Mesenteric fat pad (tissue), 1 donor: ENCODE data around the gene LRRC74A. TPM values are rescaled to one million over a fixed set of nuclear protein-coding genes. Genes with fewer than 3 reads are reported as not detected.
"Not testable (repeated sequence)": the region's sequence is repeated elsewhere in the genome, so short reads cannot be mapped to it uniquely, and the experiment has no call there.

Experiments used
- DNase-seq: peaks from one replicate; pipeline ENCODE4 v3.0.0-alpha.2; 2020; ENCODE audit warnings: low spot score
- total RNA-seq: library from RNA; stranded (reverse); fragmentation: NEBNext Ultra II Directional; extraction: Animal tissue kit (Norgen Biotek cat#: 25700); gene quantifications from one replicate; pipeline ENCODE4 v1.2.1, GENCODE V29; 2021
- donor health status: DM: yes; HTN: yes; CAD: no.

Gene LRRC74A
- total RNA-seq, 1 donor from 2014 or later, result not detected

DNA sequence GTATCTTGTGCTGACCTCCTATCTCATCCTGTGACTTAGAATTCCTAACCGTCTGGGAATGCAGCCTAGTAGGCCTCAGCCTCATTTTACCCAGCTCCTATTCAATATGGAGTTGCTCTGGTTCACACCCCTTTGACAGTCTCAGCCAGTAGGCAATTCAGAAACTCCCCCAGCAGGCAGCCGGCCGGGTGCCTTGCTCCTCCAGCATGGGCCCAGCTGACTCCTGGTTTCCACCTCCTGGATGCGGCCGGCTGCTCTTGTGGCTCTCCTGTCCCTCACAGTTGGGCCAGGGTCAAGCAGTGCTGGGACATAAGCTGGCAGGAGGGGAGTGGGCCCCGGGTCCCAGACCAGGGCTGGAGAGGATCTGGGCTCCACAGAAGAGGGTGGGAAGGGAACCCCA is 58.2 kb downstream of the LRRC74A start:
- no peak for DNase-seq

- no peak for DNase-seq
Observed at GRCh38 chr14:76884853-76885276, 58.7 kb downstream of the LRRC74A start.

DNA sequence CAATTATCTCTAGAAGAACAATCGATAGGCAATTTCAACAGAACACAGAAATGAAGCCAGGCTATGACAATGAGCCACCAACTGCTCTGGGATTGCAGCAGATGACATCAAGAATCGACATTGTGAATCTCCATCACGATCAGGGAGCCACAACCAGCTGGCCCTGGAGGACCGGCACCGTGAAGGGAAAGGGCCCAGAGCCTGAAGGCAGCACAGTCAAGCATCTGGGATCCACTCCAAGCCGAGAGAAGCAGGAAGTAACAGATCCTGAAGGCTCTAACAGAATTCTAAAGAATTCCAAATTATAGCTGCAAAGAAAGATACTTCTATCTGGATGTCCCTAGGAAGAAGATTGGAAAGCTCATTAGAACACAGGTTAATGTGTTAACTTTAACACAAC is 61.0 kb downstream of the LRRC74A start:
- no peak for DNase-seq

DNA sequence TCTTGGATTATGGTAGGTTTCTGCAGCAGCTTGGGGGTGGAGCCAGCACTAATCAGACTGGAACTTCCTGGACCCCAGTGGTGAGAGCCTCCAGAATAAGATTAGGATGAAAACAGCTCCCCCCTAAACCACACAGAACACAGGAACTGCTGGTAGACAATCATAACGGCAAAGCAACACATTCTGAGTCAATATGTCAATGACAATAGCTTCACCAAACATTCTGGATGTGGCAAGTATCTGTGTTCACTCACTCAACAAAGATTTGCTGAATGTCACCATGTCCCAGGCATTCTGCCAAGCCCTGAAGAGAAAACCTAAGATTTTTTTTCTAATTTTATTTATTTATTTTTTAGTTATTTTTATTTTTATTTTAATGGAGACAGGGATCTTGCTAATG is 65.2 kb downstream of the LRRC74A start:
- no peak for DNase-seq

DNA sequence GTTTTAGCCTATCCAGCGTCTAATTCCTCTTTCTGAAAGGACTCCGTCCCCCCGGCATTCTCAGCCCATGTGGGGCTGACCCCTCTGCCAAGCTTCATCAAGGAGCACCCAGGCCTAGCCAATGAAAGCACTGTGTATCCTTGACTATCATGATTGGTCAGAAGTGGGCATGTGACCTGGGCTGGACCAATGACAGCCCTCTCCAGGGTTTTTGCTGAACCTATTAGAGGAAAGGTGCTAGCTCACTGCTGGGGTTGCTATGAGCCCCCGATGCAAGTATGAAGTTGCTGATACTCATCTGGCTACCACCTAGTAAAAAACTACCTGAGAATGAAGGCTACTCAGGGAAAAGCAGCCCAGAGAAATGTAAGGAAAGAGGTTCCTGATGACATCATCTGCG is 68.1 kb downstream of the LRRC74A start:
- DNase-seq, result no peak

DNA sequence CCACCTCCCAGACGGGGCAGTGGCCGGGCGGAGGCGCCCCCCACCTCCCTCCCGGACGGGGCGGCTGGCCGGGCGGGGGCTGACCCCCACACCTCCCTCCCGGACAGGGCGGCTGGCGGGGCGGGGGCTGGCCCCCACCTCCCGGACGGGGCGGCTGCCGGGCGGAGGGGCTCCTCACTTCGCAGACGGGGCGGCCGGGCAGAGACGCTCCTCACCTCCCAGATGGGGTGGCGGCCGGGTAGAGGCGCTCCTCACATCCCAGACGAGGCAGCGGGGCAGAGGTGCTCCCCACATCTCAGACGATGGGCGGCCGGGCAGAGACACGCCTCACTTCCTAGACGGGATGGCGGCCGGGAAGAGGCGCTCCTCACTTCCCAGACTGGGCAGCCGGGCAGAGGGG is 71.8 kb downstream of the LRRC74A start:
- not testable (repeated sequence) for DNase-seq

GRCh38 chr14:76900682-76901081 is 74.5 kb downstream of the LRRC74A start:
- no peak for DNase-seq

- no peak for DNase-seq
Observed at GRCh38 chr14:76901171-76902055, 75.2 kb downstream of the LRRC74A start.

GRCh38 chr14:76902591-76902990 is 76.4 kb downstream of the LRRC74A start:
- no peak for DNase-seq

- no peak for DNase-seq
Observed at GRCh38 chr14:76904100-76904739, 78.0 kb downstream of the LRRC74A start.

DNA sequence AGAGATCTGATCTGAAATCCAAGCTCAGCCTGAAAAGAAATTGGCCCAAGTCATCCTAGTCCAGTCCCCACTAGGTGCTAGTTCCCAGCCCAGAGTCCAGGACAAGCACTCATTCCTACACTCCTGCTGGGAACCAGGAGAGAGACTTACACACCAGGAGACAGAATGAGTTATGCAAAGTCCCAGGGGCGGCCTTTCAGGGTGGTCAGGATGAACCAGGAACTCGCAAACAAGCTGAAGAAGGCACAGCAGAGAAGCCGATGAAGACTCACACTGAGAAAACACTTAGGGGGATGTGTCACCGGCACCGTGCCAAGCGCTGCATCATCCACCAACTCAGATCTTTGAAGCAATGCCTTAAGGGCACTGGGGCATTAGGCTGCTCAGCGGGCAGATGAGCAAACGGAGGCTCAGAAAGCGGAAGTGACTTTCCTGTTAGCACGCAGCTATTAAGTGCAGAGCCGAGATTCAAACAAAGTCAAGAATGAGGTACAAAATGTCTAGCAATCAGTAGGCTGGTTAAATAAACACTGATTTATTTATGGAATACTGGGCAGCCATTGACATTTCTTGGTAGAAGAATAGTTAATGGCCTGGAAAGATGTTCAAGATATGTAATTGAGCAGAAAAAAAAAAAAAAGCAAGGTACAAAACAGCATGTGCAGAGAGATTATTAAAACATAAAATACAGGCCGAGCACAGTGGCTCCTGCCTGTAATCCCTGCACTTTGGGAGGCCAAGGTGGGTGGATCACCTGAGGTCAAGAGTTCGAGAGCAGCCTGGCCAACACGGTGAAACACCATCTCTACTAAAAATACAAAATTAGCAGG is 78.7 kb downstream of the LRRC74A start:
- DNase-seq, result no peak

GRCh38 chr14:76908834-76909233 is 82.6 kb downstream of the LRRC74A start:
- no peak for DNase-seq

GRCh38 chr14:76909266-76909665 is 83.1 kb downstream of the LRRC74A start:
- DNase-seq, result no peak

GRCh38 chr14:76910371-76910890 is 84.2 kb downstream of the LRRC74A start:
- DNase-seq, result no peak

- DNase-seq, result no peak
Observed at GRCh38 chr14:76911473-76911872, 85.3 kb downstream of the LRRC74A start.

DNA sequence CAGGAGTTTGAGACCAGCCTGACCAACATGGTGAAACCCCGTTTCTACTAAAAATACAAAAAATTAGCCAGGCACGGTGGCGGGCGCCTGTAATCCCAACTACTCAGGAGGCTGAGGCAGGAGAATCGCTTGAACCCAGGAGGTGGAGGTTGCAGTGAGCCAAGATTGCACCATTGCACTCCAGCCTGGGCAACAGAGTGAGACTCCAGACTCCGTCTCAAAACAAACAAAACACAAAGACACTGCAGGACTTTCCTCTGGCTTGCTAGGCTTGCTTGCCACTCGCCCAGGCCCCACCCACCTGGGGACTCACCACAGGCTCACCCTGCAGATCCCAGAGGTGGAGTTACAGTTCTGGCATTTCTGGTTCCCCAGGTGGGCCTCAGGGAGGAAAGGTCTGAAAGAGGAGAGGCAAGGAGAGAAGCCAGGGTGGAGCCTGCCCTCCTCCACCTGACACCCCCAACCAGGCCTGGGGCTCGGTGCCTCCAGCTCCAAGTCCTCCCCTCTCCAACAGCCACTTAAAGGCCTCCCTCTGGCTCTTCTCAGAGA is 88.4 kb downstream of the LRRC74A start:
- not testable (repeated sequence) for DNase-seq

DNA sequence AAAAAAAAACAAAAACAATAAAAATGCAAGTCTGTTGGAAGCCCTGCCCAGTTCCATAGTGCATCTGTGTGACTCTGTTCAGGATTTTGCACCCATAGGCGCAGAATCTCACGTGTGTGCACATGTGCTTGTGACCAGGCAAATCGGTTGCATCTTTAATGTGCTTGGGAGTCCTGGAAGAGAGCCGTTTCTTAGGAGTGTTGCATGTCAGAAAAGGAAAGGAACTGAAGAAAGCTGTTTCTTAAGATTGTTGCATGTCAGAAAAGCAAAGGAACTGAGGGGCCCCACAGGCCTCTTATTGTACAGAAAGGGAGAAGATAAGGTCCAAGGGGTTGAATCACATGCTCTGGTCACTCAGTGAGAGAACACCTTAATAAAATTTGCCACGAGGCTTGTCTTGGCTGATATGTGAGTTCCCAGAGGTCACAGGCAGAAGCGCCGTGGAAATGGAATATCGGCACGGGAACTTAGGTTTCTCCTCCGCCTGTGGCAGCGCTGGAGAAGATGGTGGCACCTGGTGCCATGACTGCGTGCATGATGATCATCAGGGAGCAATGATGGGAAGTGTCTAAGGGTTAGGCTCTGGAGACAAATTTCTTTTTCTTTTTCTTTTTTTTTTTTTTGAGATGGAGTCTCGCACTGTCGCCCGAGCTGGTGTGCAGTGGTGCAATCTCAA is 90.0 kb downstream of the LRRC74A start:
- DNase-seq, result no peak

GRCh38 chr14:76917158-76917596 is 91.0 kb downstream of the LRRC74A start:
- DNase-seq, result no peak

DNA sequence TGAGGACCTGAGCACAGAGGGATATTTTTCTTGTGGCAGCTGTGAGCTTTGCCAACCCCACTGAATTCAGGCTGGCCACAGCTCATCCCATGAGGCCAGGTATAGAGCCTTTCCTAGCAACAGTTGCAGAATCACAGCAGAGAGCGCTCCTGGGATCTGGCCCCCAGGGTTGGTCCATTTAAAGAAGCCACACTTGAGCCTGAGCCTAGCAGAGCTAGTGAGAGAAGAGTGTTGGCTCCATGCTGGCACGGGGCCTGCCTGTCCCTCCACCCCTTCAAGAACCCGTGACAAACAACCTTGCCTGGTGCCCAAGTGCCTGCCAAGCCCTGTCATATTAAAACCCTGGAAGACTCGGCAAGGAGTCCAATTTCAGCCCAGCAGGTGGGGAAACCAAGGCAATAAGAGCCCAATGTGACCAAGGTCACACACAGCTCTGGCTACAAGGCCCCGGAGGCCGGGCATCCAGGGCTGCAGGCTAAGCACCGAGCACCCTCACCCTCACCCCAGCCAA is 91.6 kb downstream of the LRRC74A start:
- no peak for DNase-seq

GRCh38 chr14:76918256-76918781 is 92.1 kb downstream of the LRRC74A start:
- DNase-seq, result no peak
